IPS-15b (cell line): ENCODE measurements around the gene STX8.
A peak's percentile ranks its signal among the peaks of the same experiment; 100 is the strongest.
"Not testable (repeated sequence)": the region's sequence is repeated elsewhere in the genome, so short reads cannot be mapped to it uniquely, and the experiment has no call there.

Experiments used
- H3K27me3 ChIP-seq: one replicate; pipeline ENCODE4 v1.6.1; 2013; ENCODE audit warnings: low read length; ENCODE audit not compliant: control insufficient read depth, insufficient read depth
- H3K36me3 ChIP-seq: one replicate; pipeline ENCODE4 v1.6.1; 2013; ENCODE audit warnings: low read length; ENCODE audit not compliant: control insufficient read depth, insufficient read depth
- H3K4me1 ChIP-seq: one replicate; pipeline ENCODE4 v1.6.1; 2013; ENCODE audit warnings: mild to moderate bottlenecking, low read length; ENCODE audit not compliant: control insufficient read depth, insufficient read depth
- H3K4me3 ChIP-seq: one replicate; pipeline ENCODE4 v1.5.1; 2013; ENCODE audit warnings: low read depth, low read length
- H3K9ac ChIP-seq: one replicate; pipeline ENCODE4 v1.6.1; 2013; ENCODE audit warnings: low read depth, mild to moderate bottlenecking, low read length
- H3K9me3 ChIP-seq: one replicate; pipeline ENCODE4 v1.6.1; 2013; ENCODE audit warnings: mild to moderate bottlenecking, low read length; ENCODE audit not compliant: control insufficient read depth, insufficient read depth

The STX8 gene

GRCh38 chr17:9577373-9577709 is 1.7 kb upstream of the STX8 start:
- Histone ChIP-seq H3K36me3 (no peaks in the 10 kb centered on the region), H3K4me1 (no peaks in the 10 kb centered on the region), H3K27me3 (no peaks in the 10 kb centered on the region), H3K4me3 (no peak overlapping the region), H3K9ac (no peak overlapping the region), H3K9me3 (no peaks in the 10 kb centered on the region)

GRCh38 chr17:9576521-9577372 is 1.1 kb upstream of the STX8 start, which contains the start of gene CFAP52:
Gene CFAP52, plus strand, starts transcription at chr17:9576642. Its CDS starts 54 bp downstream, at chr17:9576696.
- Histone ChIP-seq H3K9me3 (no peaks in the 10 kb centered on the region), H3K27me3 (no peaks in the 10 kb centered on the region), H3K4me3 (peak within 1 kb of the TSS; percentile 93), H3K9ac (peak within 1 kb of the TSS; percentile 54), H3K4me1 (no peaks in the 10 kb centered on the region), H3K36me3 (no peaks in the 10 kb centered on the region)

- H3K9ac ChIP-seq = no peak overlapping the region
- H3K9me3 ChIP-seq = no peaks in the 10 kb centered on the region
- H3K4me1 ChIP-seq = no peaks in the 10 kb centered on the region
- H3K36me3 ChIP-seq = no peaks in the 10 kb centered on the region
- no peaks in the 10 kb centered on the region for H3K27me3 ChIP-seq
- no peak overlapping the region for H3K4me3 ChIP-seq
These were observed 4.4 kb downstream of the STX8 start for GRCh38 chr17:9571201-9571600.

GRCh38 chr17:9568957-9569588 is 6.5 kb downstream of the STX8 start:
- H3K27me3 ChIP-seq = no peaks in the 10 kb centered on the region
- no peaks in the 10 kb centered on the region for H3K9me3 ChIP-seq
- no peak overlapping the region for H3K4me3 ChIP-seq
- no peaks in the 10 kb centered on the region for H3K4me1 ChIP-seq
- H3K9ac ChIP-seq = no peak overlapping the region
- H3K36me3 ChIP-seq = no peaks in the 10 kb centered on the region

- Histone ChIP-seq H3K4me3 (no peak overlapping the region), H3K27me3 (no peaks in the 10 kb centered on the region), H3K9ac (no peak overlapping the region), H3K36me3 (no peaks in the 10 kb centered on the region), H3K9me3 (no peaks in the 10 kb centered on the region), H3K4me1 (no peaks in the 10 kb centered on the region)
These were observed 7.6 kb downstream of the STX8 start for GRCh38 chr17:9568004-9568403.

GRCh38 chr17:9566739-9567138 is 8.9 kb downstream of the STX8 start:
- H3K9ac ChIP-seq, H3K9me3 ChIP-seq, H3K27me3 ChIP-seq, H3K36me3 ChIP-seq, H3K4me3 ChIP-seq, H3K4me1 ChIP-seq: not testable (repeated sequence)

GRCh38 chr17:9566067-9566466 is 9.6 kb downstream of the STX8 start:
- Histone ChIP-seq H3K9me3 (no peaks in the 10 kb centered on the region), H3K4me3 (no peak overlapping the region), H3K4me1 (no peaks in the 10 kb centered on the region), H3K9ac (no peak overlapping the region), H3K27me3 (no peaks in the 10 kb centered on the region), H3K36me3 (no peaks in the 10 kb centered on the region)

GRCh38 chr17:9564104-9564503 is 11.5 kb downstream of the STX8 start:
- H3K36me3 ChIP-seq = no peaks in the 10 kb centered on the region
- H3K27me3 ChIP-seq = no peaks in the 10 kb centered on the region
- H3K9ac ChIP-seq = no peak overlapping the region
- no peaks in the 10 kb centered on the region for H3K9me3 ChIP-seq
- H3K4me1 ChIP-seq = no peaks in the 10 kb centered on the region
- H3K4me3 ChIP-seq = no peak overlapping the region

GRCh38 chr17:9557857-9558256 is 17.8 kb downstream of the STX8 start:
- no peaks in the 10 kb centered on the region for H3K9me3 ChIP-seq

GRCh38 chr17:9557161-9557755 is 18.4 kb downstream of the STX8 start:
- H3K4me1 ChIP-seq = no peaks in the 10 kb centered on the region
- H3K9me3 ChIP-seq = no peaks in the 10 kb centered on the region
- no peaks in the 10 kb centered on the region for H3K27me3 ChIP-seq
- H3K9ac ChIP-seq = no peak overlapping the region
- no peak overlapping the region for H3K4me3 ChIP-seq
- no peaks in the 10 kb centered on the region for H3K36me3 ChIP-seq

More at GRCh38 chr17:9557857-9558256, 17.8 kb downstream of the STX8 start:
- no peaks in the 10 kb centered on the region for H3K36me3 ChIP-seq
- no peaks in the 10 kb centered on the region for H3K4me1 ChIP-seq
- H3K4me3 ChIP-seq = no peak overlapping the region
- no peaks in the 10 kb centered on the region for H3K27me3 ChIP-seq
- no peak overlapping the region for H3K9ac ChIP-seq

GRCh38 chr17:9554715-9555114 is 20.9 kb downstream of the STX8 start:
- H3K9me3 ChIP-seq, H3K9ac ChIP-seq, H3K27me3 ChIP-seq, H3K4me1 ChIP-seq, H3K4me3 ChIP-seq, H3K36me3 ChIP-seq: not testable (repeated sequence)

- Histone ChIP-seq H3K9ac (no peak overlapping the region), H3K4me3 (no peak overlapping the region), H3K27me3 (no peaks in the 10 kb centered on the region), H3K9me3 (no peaks in the 10 kb centered on the region), H3K4me1 (no peaks in the 10 kb centered on the region), H3K36me3 (no peaks in the 10 kb centered on the region)
These were observed 22.0 kb downstream of the STX8 start for GRCh38 chr17:9553596-9553995.
